GM18499 (cell line): ENCODE results near the gene LAGE3.

Source experiments
- ATAC-seq: cut with Tn5 transposase; IDR thresholded peaks from one replicate; pipeline ENCODE4 v1.9.1; 2021; ENCODE audit warnings: moderate number of reproducible peaks; ENCODE audit not compliant: insufficient read depth, unreplicated experiment

Gene LAGE3

GRCh38 chrX:154478728-154479622 lies at the start of gene LAGE3:
TSS of gene LAGE3 (minus strand) at chrX:154479281. CDS start at chrX:154478915, 366 bp downstream.
- ATAC-seq = peak; percentile 61

DNA sequence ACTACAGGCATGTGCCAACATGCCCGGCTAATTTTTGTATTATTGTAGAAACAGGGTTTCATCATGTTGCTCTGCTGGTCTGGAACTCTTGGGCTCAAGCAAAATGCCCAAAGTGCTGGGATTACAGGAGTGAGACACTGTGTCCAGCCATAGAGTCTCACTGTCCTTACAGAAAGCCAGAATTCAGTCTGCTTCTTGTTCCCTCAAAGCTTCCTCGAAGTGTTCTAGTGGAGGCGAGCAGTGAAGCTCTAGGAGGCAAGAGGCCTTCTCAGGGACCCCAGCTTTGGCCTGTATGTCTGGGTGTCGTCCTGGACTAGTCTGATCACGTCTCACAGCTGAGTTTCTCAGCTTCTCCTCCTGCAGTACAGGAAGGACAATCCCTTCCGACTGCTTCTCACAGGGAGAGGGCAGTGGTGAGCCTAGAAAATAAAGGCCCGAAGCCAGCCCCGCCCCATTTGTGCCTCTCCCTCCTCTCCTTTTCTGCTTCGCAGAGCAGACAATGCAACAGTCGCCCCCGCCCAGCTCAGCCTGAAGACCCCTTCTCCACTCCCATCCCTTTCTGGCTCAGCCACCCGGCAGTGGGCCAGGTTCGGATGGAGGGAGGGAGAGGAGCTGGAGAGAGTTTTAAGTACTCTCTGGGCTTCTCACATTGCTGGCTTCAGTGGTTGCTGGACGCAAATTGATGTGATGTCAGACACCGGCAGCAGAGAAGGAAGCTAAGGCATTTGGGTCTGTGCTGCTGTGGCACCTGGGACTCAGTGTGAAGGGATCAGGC lies 48.0 kb upstream of the LAGE3 start:
- no peak for ATAC-seq

- ATAC-seq = no peak
Observed at GRCh38 chrX:154525606-154526490, 46.8 kb upstream of the LAGE3 start.

GRCh38 chrX:154519389-154519788 lies 40.3 kb upstream of the LAGE3 start:
- no peak for ATAC-seq

DNA sequence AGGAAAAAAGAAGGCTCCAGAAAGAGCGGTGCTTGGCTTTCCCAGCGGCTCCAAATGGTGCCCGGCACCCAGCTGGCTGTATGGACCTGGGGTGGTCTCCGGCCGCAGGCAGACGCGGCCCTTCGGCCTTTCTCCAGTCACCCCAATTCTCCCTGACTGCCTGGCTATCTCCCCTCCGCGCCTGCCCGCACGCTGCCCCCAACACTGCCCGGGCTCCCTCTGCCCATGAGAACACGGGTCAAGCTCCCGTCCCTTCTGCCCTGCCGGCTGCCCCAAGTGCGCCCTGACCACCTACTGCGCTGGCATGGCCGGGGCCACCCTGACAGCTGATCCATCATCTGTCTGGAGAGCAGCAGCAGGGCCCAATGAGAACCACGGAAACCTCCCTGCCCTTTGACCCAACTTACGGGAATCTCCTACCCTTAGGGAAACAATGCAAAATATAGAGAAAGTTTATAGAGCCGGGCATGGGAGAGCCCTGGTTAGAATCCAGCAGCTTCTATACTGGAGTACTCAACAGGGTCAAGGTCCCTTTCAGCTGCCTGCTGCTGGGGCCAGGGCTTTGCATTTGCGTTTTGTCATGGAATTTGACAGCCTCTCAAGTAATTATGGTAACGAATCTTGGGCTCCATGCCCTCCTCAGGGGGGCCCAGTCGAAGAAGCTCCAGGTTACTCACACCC lies 38.2 kb upstream of the LAGE3 start:
- ATAC-seq = no peak

GRCh38 chrX:154516656-154517100 lies 37.6 kb upstream of the LAGE3 start:
- ATAC-seq = no peak

- peak; percentile 55 for ATAC-seq
Observed at GRCh38 chrX:154515966-154516655, 37.0 kb upstream of the LAGE3 start, which contains the start of gene FAM3A. TSS of gene FAM3A (minus strand) at chrX:154516232. CDS start at chrX:154515772, 460 bp downstream.

DNA sequence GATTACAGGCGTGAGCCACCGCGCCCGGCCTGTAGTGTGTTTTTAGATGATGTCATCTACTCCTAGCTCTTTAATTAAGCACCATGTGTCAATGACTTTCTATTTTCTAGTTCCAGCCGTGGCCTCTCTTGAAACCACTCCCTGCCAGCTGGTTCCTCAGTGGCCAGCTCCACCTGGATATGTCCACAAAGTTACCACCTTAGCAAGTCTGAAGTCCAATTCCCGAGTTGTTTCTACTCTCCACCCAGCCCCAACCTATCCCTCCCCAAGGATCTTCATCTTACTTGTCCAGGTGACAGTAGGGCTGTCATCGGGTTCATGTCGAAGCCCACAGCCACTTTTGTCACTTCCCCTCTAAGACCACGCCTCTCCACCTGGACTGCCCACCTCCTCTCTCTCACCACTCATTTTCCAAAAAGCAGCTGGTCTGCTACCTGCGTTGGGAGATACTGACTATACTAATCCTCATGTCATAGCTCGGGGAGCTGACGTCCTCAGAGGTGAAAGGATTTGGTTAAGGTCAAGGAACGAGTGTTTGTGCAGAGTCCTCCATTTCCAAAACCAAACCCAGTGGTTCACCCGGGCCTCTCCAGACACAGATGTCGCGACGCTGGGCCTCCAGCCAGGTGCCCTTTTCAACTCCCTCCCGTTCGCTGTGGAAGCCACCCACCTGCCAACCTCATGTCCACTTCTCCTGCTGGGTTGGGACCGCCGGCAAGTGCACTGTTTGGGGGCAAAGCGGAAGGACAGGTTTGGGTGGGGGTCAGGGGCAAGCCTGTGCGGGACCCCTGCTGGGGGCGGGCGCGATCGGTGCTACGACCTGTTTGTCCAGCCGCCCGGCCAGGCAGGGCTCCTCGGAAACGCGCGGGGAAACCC lies 36.2 kb upstream of the LAGE3 start:
- ATAC-seq = no peak

DNA sequence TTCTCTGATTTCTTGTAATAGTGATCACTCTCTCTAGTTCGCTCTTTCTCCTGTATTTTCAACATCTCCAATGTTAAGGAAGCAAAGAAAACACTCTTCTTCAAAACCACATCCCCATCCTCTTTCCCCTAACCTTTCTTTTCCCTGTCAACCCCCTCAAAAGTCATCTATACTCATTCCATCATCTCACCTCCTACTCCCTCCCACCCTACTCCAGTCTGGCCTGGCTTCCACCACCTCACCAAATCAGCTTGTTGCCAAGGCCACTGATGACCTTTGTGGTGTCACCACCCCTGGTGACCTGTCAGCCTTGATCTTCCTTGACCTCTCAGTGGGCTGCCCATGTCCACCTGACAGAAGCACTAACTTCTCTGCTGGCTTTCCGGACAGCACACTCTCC lies 34.6 kb upstream of the LAGE3 start:
- no peak for ATAC-seq

GRCh38 chrX:154512879-154513553 lies 33.9 kb upstream of the LAGE3 start:
- ATAC-seq = no peak

DNA sequence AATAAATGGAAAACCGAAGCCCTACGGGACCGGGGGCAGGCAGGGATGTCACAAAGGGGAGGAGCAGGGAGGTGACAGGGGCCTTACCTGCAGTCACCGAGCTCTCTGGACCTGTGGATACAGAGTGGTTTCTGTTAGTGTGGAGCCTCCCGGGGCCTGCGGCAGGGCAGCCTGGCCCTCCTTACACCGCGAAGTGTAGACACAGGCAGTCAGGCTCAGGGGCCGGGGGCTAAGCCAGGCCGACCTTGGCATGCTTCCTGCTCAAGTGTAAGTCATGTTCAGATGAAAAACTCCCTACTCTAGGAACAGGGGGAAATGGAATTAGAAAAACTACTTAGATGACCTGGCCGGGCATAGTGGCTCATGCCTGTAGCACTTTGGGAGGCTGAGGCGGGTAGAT lies 32.7 kb upstream of the LAGE3 start:
- no peak for ATAC-seq

DNA sequence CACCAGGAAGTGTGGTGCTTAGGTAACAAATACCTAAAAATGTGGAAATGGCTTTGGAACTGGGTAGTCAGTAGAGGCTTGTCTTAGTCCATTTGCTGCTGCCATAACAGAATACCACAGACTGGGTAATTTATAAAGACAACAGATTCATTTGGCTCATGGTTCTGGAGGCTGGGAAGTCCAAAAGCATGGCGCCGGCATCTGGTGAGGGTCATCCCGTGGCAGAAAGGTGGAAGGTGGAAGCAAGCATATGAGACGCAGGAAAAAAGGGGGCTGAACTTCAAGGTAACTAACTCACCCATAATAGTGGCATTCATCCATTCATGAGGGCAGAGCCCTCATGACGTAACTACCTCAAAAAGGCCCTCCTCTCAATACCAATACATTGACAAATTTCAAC lies 30.4 kb upstream of the LAGE3 start:
- no peak for ATAC-seq

GRCh38 chrX:154508384-154508745 lies 29.3 kb upstream of the LAGE3 start:
- no peak for ATAC-seq

GRCh38 chrX:154507673-154508383 lies 28.7 kb upstream of the LAGE3 start:
- ATAC-seq = no peak

- no peak for ATAC-seq
Observed at GRCh38 chrX:154506483-154507332, 27.6 kb upstream of the LAGE3 start.

DNA sequence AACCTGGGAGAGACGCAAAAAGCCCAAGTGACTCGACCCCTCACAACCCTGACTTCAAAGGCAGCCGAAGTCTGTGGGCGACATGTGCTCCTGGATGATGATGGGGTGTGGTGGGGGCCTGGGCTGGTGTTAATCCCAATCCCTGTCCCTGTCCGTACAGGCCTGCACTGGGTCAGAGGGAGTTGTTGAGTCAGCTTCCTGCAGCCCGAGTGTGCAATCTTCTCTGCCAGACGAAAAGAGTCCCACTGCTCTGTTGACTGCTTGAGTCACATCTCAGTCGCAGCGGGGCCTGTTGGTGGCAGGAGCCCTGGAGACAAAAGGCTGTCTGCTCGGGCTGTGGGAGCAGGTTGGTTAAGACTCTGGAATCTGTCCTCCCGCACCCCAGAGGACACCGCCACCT lies 26.7 kb upstream of the LAGE3 start:
- ATAC-seq = no peak
